Vagina (tissue), 2 donors: ENCODE data around the gene ETAA1.

ENCODE experiments used
- POLR2A ChIP-seq, 2 donors: fragments of 450-650 bp; IDR thresholded peaks; one replicate each; pipeline ENCODE4 v1.6.1; 2017; ENCODE audit warnings: antibody characterized with exemption in 2 of 2, mild to moderate bottlenecking in 2 of 2, moderate library complexity in 2 of 2
- POLR2AphosphoS5 ChIP-seq, 2 donors: sonication (generic); formaldehyde crosslinking; IDR thresholded peaks; one replicate each; pipeline ENCODE4 v1.9.0; 2017; ENCODE audit warnings: antibody characterized with exemption in 2 of 2, mild to moderate bottlenecking in 2 of 2, low read depth in 1 of 2; ENCODE audit not compliant: insufficient read depth in 1 of 2
- TF ChIP-seq, protein P1 (sequence below), 3 experiments: fragments of 450-650 bp in 2 of 3; fragments of 200-600 bp in 1 of 3; sonication (generic) in 1 of 3; IDR thresholded peaks; one replicate each; pipeline ENCODE4 v1.5.1; 2017 to 2019; ENCODE audit warnings: antibody characterized with exemption in 3 of 3, mild to moderate bottlenecking in 2 of 3, moderate library complexity in 2 of 3

DNA sequence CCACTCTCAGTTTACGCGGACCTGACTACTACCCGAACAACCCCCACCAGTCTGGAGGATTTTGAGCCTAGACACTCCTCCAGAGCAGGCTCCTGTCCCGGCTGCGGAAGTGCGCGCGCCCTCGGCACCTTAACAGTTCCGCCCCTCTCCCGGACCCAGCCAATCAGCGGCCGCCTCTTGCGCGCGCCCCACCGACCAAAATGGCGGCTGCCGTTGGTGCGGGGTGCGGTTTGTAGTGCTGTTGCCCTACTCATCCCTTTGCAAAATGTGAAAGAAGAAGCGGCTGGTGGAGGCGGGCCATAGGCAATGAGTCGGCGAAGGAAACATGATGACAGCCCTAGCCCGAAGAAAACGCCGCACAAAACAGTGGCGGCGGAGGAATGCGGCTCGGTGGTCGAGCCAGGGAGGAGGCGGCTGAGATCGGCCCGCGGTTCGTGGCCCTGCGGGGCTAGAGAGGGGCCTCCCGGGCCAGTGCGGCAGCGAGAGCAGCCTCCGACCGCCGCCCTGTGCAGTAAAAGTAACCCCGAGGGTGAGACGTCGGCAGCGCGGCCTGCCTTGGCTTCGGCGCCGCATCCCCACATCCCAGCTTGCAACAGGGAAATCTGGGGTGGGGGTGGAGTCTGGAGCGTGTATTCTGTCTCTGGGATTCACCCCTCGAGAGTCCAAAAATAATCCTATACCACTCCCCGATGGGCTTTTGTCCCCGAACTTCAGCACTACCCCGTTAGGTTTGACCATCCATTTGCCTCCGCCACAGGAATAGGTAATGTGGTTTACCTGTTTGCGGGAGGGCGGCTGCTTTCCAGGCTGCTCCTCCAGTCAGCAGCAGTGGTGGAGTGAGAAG, at the start of gene ETAA1:
- TF ChIP-seq, protein P1, sequence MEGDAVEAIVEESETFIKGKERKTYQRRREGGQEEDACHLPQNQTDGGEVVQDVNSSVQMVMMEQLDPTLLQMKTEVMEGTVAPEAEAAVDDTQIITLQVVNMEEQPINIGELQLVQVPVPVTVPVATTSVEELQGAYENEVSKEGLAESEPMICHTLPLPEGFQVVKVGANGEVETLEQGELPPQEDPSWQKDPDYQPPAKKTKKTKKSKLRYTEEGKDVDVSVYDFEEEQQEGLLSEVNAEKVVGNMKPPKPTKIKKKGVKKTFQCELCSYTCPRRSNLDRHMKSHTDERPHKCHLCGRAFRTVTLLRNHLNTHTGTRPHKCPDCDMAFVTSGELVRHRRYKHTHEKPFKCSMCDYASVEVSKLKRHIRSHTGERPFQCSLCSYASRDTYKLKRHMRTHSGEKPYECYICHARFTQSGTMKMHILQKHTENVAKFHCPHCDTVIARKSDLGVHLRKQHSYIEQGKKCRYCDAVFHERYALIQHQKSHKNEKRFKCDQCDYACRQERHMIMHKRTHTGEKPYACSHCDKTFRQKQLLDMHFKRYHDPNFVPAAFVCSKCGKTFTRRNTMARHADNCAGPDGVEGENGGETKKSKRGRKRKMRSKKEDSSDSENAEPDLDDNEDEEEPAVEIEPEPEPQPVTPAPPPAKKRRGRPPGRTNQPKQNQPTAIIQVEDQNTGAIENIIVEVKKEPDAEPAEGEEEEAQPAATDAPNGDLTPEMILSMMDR (IDR thresholded peaks at IDR 0.05) = no peak
- TF ChIP-seq POLR2A (IDR thresholded peaks at IDR 0.05) (peak in 1 of 2 donors; percentile 66), POLR2AphosphoS5 (IDR thresholded peaks at IDR 0.05; ENCODE audit: insufficient read depth in 1 of 2, low read depth in 1 of 2) (peak; percentile 68 to 96)
